HG02981 (cell line): ENCODE data around the gene GAS7.

Experiments used
- ATAC-seq: cut with Tn5 transposase; IDR thresholded peaks from one replicate; pipeline ENCODE4 v1.9.1; 2021; ENCODE audit warnings: mild to moderate bottlenecking, moderate library complexity; ENCODE audit not compliant: unreplicated experiment

The GAS7 gene

DNA sequence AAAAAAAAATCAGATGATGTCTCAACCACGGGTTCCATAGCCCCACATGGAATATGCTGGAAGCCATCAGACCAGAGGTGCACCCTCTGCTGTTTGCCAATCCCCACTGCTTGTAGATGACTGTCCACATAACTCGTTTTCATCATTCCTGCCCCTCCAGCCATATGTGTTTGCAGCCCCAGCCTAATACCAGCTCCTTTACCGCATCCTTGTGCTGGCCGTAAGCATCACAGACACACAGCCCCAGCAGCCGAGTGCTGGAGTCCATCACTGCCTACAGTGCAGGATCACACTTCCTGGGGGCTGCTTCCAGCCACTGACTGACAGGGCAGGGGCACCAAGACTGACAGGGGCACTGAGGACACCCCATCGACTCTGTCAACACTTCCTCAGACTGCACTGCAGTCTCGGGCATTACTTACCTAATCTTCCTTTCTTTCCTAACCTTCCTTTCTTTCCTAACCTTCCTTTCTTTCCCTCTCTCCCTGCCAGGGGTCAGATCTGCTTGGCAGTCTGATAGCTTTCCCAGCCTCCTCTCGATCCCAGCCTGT, 298.3 kb downstream of the GAS7 start:
- ATAC-seq = no peak

DNA sequence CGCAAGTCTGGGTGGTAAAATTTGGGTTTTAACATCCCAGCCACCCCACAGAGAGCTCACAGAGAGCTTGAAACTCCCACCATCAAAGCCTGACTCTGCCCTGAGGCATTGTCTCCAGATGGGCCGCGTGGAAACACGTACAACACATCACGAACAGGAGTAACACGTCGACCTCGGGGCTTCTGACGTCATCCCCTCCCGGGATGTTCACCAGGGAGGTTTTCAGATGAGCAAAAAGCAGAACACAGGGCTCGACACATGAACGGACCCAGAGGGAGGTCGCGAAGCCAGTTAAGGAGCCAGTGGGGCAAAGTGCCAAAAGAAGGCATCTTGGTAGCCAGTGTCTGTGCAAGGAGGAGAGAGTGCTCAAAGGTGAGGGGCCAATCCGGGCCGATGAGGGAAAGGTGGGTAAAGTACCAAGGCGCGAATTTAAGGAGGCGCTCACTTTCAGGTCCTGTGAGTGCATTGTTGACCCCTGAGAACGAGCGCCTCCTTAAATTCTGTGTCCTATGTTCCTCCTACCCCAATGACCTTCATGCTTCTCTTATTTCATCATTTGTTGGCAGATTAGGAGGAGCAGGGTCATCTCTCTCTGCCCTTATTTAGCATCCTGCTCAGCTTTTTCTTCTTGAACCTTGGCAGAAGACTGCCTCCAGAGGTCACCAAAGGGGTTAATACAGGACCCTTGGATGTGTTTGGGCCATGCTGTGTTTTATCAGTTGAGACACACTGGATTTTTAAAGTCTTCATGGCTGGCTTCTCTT, 298.9 kb downstream of the GAS7 start:
- no peak for ATAC-seq

DNA sequence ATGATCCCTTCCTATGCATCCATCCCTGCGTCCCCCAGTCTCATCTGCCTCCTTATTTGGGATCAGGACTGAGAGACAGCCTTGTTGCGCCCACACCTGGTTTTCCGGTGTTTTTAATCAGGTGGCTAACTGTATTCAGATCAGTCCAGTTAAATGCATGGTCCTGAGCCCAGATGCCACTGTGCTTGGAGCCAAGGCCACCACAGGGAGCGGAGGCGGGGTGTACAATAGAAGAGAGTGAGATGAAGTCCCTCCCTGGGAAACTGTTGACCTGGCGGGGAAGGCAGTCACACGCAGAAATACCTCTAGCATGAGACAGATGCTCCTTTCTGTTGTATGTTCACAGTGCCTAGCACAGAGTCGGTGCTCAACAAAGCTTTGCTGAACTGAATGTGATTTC, 299.6 kb downstream of the GAS7 start:
- ATAC-seq = no peak

DNA sequence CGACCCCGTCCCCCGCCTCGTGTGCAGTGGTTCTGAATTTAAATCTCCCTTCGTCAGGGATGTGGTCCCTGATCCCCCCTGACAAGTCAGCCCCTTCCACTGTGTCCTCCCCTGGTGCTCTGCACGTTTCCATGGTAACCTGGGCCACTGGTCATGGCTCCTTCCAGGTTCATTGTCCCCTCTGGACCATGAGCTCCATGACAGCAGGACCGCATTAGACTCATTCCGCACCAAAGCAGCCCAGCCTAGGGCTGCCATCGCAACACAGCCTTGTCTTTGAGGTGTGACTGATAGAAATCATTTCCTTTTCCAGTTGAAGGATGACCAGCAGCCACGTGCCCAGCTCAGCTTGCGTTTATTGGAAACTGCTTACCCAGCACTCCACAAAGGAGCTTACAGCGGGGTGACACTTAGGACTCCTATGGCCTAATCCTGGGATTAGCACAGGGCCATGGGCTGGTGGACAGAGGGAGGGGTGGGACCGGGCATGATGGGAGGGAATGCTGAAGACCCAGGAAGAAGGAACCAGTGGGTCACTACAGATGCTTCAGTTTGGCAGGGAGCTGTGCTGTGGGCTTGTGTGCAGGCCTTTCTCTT, 300.9 kb downstream of the GAS7 start:
- no peak for ATAC-seq

DNA sequence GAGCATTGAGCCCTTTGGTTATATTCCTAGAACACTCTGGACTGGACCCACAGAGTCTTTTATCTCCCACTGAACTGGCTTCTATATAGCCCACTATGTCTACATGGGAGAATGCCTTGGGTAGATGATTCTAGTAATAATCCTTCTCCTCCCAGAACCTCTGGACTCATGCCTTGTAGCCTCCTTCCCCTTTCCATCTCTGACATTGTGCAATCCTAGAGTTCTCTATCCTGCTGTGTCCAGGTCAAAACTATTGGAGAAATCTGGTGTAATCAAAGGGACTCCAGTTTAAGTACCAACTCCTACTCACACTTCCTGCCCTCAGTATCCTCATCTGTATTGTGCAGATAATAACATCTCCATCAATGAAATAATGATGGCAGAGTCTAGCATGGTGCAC, 302.5 kb downstream of the GAS7 start:
- no peak for ATAC-seq

DNA sequence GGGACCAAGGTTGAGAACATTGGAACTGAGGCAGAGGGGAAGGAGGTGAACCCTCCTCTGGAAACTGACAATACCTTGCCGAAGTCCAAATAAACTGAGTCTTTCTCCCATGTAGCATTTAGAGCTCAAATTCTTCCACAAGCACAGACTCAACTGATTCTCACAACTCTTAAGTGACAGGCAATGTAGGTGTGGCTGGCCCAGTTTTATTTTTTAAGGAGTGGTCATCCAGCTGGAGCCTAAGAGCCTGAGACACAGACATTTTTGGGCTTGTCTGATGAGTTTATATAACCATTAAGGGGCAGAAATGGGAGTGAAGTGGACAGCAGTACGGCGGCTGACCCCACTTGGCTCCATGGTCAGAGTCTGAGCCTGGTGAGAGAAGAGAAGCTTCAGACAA, 304.2 kb downstream of the GAS7 start:
- no peak for ATAC-seq

DNA sequence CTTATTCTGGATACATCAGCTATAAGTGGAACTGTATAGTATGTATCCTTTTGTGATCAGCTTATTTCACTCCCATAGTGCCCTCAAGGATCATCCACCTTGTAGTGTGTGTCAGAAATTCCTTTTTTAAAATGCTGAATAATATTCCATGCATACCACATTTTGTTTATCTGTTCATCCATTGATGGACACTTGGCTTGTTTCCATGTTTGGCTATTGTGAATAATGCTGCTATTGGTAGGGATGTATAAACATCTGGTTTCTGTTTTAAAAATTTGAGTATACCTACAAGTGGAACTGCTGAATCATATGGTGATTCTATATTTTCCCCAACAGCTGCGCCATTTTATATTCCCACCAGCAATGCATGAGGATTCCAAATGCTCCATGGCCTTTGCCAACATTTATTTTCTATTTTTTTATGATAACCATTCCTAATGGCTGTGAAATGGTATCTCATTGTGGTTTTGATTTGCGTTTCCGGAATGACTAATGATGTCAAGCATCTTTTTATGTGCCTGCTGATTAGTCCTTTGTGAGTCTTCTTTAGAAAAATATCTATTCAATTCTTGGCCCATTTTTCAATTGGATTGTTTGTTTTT, 304.9 kb downstream of the GAS7 start:
- no peak for ATAC-seq

DNA sequence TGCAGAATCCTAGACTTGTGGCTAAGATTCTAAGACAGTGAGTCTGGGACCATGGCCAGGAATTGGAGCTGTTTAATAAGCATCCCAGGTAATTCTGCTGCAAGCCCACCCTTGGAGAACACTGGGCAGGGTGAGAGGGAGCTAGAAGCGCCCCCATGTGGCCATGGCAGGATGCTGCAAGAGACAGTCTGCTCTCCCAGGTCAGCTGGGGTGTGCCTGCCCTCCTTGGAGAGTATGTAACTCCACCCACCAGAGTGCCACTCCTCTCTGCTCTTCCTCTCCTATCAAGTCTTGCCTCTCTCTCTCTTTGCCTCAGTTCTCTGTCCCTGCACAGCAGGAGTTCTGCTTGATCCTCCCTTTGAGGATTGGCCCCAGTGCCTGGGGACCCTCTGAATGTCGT, 308.3 kb downstream of the GAS7 start:
- no peak for ATAC-seq

DNA sequence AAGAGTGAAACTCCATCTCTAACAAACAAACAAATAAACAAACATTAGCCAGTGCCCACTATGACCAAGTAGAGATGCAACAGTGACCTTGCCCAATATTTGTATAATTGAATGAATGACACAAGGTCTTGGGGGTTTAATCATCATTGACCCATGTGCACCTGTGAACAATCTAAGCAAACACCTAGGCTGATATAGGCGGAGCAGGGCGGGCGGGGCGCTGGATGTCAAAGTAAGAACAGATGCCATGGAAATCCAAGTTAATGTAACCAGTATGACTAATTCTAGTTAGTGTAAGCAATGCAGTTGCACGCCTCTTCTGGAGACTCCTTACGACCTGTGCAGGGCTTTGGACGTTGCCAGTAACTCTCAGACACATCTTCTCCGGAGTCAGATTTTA, 310.9 kb downstream of the GAS7 start:
- no peak for ATAC-seq

DNA sequence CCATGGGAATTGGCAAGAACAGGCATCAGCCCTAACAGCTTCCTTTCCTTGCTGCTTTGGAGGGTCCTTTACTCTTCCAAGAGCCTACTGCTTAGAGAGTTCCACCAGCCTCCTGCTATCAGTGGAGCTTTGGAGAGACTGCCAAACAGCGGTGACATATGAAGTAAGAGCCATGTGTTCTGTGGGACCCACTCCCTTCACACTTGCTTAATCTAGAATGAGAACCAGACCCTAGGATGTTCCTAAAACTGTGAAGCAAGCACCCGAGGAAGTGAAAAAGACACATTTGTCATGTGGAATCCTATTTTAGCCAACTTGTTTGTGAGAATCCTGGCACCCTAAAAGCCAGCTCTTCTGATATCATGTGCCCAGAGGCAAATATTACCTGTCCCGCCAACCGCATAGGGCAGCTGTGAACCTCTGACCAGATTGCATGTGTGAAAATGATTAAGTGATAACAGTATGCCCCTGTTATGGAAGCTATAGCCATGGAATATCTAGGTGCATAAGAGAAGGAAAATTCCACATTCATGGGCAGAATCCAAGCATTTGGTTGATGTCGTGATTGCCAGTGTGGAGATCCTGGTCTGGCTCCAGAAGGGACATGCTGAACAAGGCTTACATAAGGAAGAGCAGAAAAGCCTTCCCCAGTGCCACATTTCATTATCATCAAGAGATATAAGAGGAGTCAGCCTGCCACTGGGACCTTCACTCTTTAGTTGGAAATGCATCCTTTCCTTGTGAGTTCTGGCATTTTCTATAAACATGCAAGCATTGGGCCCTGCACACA, 312.1 kb downstream of the GAS7 start:
- no peak for ATAC-seq

DNA sequence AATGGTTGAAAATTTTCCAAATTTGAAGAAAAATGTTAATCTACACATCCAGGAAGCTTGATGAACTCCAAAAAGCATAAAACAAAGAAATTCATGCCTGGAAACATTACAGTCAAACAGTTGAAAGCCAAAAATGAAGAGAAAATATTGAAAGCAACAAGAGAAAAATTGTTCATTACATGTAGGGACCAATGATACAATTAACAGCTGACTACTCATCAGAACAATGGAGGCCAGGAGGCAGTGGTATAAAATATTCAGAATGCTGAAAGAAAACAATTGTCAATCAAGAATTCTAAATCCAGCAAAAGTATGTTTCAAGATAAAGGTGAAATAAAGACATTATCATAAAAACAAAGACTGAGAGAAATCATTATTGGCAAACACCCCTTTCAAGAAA, 315.0 kb downstream of the GAS7 start:
- no peak for ATAC-seq

DNA sequence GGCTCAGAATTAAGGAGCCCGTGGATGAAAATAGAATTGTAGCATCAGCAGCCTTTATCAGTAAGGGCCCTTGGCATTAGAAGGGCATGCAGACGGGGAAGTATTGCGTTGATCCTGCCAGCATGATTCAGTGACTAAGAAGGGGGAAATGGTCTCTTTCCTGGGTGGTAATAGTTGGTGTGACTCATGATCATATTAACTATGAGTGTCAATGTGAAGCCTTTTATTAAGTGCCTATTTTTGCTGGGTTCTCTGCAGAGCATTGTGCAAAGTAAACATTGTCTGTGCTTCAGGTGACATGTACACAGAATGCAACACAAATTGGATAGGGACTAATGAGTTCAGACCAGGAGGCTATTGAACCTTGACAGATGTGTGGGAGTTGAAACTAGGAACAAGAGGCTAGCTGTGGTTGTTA, 317.8 kb downstream of the GAS7 start:
- ATAC-seq = no peak

DNA sequence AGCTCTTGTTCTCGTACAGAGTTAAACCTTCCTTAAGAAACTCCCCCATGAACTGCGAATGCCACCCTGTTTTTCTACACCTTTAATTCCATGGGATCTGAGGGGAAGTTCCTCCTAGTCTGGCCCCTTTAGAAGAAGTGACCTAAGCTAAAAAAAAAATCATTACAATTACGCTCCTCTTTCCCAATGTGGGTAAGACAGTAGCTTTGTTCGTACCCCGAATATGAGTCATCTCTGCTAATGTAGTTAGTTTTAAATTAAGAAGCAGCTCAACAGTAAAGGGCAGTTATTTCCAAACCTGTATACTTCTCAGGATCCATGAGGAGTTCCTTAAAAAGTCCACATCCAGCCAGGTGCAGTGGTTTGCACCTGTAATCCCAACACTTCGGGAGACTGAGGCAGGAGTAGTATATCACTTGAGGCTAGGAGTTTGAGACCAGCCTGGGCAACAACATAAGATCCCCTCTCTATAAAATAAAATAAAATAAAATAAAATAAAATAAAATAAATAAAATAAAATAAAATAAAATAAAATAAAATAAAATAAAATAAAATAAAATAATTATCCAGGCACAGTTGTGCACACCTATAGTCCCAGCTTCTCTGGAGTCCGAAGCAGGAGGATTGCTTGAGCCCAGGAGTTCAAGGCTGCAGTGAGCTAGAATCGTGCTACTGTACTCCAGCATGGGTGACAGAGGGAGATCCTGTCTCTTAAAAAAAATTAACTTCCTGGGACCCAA, 319.4 kb downstream of the GAS7 start:
- no peak for ATAC-seq

DNA sequence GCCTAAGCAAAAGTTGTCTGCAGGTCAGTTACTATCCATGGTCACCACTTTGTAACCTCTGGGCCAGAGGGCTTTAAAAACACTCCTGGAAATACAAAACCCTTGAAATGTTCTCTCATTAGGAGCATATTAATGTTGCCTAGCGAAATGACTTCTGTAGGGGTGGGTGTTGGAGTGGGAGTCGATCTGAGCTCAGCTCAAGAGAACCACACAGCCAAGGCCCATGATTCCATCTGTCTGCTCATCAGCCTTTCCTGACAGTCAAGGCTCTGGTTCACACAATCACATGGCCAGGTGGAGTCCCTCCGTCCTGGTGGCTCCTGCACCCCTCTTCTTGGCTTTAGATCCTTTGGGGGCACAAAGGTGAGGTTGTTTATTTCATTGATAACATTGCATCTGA, 320.1 kb downstream of the GAS7 start:
- no peak for ATAC-seq

DNA sequence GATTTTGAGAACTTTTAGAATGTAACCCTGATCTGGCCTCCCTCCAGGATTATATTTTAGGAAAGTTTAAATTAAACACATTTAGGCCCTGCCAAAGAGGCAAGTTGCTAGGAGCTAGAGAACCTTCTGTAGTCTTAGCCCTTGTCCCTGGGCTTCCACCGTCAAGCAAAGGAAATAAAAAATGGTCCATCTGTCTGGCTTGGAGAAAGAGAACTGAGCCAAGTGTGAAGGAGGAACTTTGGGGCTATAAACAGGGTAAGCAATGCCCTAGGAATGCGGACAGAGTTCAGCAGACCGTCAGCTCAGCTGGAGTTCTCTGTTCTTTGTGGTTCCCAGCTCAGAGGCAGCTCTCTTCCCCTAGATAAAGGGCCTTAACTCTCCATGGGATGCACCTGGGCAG, 323.0 kb downstream of the GAS7 start:
- ATAC-seq = no peak

DNA sequence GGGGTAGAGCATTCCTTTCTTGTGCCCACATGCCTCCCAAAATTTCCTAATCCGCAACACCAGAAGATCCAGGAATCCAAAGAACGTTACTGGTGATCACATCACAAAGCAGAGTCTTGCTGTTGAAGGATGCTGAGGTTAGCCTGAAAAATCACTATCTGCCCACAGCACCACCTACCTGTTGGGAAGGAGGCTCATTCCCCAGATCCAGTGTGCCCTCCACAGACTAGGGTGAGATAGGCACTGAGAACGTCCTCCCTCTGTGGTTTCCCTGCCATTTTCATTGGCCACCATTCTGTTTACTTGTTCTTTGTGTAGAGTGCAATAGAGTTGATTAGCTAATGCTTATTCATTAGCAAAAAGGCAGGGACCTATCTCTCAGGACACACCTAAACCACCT, 323.7 kb downstream of the GAS7 start:
- no peak for ATAC-seq

DNA sequence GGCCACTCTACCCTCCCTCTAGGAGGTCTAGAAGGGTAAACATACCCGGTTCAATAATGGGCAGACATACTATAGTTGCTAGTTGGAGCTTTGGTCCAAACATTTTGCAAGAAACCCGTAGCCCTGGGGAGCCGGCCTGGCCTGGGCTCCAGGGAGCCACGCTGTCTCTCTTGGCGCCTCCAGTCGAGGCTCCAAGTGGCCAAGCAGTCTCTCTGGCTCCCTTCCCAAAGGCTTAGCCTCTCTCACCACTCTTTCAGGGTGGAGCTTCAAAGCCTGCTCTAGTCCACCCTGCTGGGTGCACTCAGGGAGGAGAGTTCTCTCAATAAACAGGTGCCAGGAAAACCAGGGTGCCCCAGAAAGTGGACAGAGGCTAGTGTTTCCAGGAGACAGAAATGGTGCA, 325.6 kb downstream of the GAS7 start:
- ATAC-seq = no peak

DNA sequence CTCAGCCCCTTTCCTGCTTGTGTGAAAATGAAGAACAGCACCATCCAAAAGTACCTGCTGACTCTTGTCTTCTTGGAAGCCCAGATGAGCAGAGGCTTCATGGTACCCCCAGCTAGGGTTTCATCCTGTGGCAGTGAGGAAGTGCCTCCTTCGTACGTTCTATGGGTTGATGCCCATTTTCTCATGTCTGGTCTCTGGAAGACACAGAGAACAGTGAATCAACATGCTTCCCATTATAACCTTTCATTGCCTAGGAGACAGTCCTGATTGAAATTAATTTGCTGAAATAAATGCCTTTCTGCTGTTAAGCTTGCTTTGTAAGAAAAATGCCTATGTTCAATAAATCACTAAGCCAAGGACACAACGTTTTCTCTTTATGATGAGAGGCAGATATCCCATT, 329.9 kb downstream of the GAS7 start:
- no peak for ATAC-seq

DNA sequence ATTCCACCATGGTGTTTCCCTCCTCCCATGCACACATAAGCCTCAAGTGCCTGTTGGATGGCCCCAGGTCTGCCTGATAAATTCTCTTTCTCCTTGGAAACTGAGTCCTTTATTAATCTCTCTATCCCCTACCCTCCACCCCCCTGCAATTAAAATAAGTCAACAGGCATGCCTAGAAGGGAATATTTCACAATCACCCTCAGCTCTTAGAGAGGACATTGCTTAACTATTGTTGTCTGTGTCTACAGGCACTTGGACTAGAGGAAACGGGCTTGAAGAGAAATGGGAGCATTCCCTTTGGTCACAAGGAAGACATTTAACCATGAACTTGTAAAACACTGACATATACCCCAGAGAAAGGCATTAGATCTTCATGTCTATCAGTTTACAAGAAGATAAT, 332.8 kb downstream of the GAS7 start:
- ATAC-seq = no peak

DNA sequence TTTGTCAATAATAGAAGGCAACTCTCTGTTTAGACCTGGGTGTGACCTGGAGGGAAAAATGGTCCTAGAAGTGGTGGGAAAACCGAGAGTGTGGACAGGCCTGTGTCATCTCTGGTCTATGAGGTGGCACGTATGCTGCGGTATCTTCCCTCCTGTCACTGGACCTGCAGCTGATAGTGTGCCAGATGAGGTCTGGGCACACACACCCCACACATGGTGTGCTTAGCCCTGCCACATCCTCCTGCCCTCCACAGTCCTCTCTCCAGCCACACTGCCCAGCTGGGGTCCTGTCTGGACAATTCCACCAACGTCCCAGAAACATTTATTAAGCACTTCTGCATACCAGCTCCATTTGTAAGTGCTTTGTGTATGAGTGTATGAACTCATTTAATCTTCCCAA, 335.5 kb downstream of the GAS7 start:
- ATAC-seq = no peak

DNA sequence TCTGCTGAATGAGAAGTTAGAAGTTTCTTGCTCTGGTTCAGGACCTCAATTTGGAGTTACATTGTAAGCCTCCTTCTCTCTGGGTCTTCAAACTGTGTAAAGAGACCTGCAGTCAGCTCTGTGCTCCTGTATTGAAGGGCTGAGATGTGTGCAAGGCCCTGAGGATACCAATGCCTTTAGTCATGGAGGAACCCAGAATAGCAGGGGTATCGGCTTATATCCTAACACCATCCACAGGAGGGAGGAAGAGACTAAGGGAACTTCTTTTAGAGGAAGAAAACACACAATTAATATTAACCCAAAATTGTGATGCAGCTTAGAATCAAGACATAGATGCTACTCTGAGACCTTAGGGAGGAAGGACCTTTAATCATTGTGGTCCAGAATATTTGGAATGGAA, 336.2 kb downstream of the GAS7 start:
- no peak for ATAC-seq
